ENCODE results near the gene ANTXR1.
A peak's percentile ranks its signal among the peaks of the same experiment; 100 is the strongest.

Gene ANTXR1

GRCh38 chr2:69181806-69182427 lies 168.9 kb downstream of the ANTXR1 start:
- DNase-seq (ENCODE audit: low read depth), result peak; percentile 82

- DNase-seq (ENCODE audit: low read depth), result no peak
Measured at GRCh38 chr2:69183659-69184058, 170.7 kb downstream of the ANTXR1 start.

- DNase-seq (ENCODE audit: low read depth), result no peak
Measured at GRCh38 chr2:69184224-69184623, 171.2 kb downstream of the ANTXR1 start.

GRCh38 chr2:69185807-69186206 lies 172.8 kb downstream of the ANTXR1 start:
- DNase-seq (ENCODE audit: low read depth), result peak; percentile 93

- no peak for DNase-seq (ENCODE audit: low read depth)
Measured at GRCh38 chr2:69186614-69187013, 173.6 kb downstream of the ANTXR1 start.

DNA sequence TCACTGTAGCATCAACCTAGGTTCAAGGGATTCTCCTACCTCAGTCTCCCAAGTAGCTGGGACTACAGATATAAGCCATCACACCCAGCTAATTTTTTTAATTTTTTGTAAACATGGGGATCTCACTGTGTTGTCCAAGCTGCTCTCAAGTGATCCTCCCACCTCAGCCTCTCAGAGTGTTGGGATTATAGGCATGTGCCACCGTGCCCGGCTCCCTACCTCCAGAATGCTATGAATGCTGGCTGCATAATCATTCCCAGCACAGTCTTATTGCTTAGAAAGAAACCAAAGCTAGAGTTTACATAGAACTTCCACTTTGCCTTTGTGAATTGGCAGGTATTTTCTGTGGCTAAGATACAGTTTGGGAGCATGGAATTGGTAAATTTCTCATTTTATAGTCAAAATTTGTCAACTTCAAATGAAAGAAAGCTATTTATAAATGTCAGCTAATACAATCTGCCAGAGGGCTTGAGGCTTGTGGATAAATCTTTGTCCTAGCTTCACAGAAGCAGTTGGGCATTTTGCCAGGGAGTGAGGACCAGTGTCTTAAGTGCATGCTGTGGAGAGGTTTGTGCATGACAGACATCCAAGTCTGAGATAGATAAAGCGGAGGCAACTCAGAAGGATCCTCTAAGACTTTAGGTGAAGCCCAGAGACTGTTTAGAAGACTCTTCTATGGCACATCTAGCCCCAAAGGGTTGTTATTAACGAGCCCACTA lies 175.4 kb downstream of the ANTXR1 start:
- DNase-seq (ENCODE audit: low read depth), result no peak

- no peak for DNase-seq (ENCODE audit: low read depth)
Measured at GRCh38 chr2:69190743-69191404, 177.9 kb downstream of the ANTXR1 start.

GRCh38 chr2:69191634-69192033 lies 178.7 kb downstream of the ANTXR1 start:
- no peak for DNase-seq (ENCODE audit: low read depth)

DNA sequence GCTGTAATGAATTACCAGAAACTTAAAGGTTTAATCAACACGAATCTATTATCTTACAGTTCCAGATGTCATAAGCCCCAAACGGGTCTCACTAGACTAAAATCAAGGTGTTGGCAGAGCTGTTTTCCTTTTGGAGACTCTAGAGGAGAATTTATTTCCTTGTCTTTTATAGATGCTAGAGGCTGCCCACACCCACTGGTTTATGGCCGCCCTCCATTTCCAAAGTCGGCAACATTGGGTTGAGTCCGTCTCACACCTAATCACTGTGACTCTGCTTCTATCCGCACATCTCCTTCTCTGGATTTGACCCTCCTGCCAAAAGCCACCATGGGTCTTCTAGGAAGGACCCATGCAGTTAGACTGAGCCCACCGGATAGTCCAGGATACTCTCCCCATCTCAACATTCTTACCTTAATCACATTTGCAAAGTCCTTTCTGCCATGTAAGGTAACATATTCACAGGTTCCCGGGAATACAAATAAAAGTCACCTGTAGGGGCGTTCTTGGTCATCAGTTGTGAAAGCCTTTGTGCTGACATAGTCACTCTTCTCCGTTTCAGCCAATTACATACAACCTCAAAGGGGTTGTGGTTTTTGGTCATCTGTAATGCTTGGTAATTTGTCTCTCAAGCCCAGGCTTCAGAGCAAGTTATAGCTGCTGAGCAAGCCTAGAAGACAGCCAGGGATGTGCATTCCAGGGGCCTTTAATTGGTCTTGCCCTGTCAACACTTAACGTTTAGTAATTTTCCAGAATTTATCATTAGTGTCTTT lies 179.4 kb downstream of the ANTXR1 start:
- no peak for DNase-seq (ENCODE audit: low read depth)

DNA sequence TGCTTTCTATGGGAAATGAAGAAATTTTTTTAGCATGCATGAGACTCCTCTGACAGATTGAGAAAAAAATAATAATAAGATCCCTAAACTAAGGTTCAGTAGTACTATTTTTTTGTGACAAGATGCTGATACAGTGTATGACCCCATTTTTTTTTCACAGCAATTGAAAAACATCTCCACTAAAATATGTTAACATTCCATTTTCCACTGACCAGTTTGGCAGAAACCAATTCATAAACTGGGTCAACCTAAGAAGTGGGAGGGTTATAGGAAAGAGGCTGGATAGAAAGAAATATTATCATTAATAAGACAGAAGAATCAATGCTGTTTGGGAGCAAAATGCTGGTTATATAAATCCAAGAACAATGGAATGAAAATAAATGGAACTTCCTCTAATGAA lies 182.7 kb downstream of the ANTXR1 start:
- no peak for DNase-seq (ENCODE audit: low read depth)

DNA sequence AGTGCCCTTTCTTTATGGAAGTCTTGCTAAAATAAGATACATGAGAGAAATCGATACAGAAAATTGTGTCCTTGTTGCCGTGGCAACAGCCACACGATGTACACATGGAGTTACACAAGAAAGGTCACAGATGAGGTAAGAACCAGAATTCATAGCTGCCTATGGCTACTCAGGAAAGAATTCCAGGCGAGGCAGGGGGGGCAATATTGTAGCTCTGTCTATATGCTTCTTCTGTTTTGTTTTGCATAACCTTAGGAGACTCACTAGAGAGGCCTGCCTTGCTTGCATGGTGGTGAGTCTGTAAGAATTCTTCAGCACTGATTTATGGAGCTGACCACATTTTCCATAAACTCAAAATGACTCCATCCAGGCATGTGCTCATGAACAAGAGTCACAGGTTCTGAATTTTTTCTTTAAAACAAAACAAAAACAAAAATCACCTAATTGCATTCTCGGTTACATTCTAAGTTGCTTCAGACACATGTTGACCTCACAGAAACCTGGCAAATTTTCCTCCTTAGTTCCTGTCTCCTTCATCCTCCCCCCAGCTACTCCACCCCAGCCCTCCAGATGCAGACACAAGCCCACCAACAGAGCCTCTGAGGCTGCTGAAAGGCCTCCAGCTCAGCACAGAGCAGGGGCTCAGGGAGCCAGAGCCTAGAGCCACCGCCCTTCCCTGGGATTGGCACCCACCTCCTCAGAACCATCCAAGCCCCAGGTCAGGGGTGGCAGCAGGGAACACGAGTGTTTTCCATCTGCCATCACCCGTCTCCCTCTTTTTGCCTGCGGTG lies 183.5 kb downstream of the ANTXR1 start:
- peak; percentile 92 for DNase-seq (ENCODE audit: low read depth)

DNA sequence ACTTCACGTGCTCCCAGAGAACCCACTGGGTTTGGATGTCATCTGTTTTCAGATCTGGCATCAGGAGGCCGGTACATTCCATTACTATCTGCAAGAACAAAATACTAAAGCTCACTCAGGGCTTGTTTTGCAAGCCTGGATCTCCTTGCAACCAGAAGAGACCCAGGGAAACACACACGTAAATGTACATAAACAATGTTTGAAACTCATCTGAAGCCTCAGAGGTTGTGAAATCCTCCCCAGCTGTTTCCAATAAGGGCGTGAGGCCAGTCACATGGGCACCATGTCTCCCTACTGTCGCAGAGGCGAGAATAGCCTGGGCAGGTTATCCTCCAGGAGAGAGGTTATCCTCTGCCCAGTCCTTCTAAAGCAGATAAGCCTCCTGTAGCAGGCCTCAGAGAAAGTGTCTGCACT lies 187.1 kb downstream of the ANTXR1 start:
- no peak for DNase-seq (ENCODE audit: low read depth)

- DNase-seq (ENCODE audit: low read depth), result no peak
Measured at GRCh38 chr2:69201259-69201658, 188.3 kb downstream of the ANTXR1 start.

DNA sequence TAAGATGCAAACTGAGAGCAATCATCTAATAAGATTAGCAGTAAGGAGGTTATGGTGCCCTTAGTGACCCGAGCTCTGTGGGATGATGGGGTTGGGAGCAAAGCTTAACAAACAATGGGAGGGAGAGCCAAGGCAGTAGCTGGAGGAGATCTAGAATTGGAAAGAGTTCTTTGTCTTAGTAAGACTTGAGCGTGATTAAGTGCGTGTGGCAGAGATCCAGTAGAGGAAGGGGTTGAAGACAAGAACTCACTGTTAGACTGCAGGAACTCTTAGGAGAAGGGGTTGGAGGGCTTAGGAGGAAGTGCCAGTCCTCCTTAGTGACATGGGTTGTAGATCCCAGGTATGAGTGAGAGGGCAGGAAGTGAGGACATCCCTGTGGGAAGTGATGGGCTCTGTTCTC lies 189.3 kb downstream of the ANTXR1 start:
- no peak for DNase-seq (ENCODE audit: low read depth)

GRCh38 chr2:69203166-69203985 lies 190.4 kb downstream of the ANTXR1 start:
- DNase-seq (ENCODE audit: low read depth), result no peak

GRCh38 chr2:69204654-69205053 lies 191.7 kb downstream of the ANTXR1 start:
- no peak for DNase-seq (ENCODE audit: low read depth)

- no peak for DNase-seq (ENCODE audit: low read depth)
Measured at GRCh38 chr2:69205076-69205475, 192.1 kb downstream of the ANTXR1 start.

- DNase-seq (ENCODE audit: low read depth), result no peak
Measured at GRCh38 chr2:69205491-69205890, 192.5 kb downstream of the ANTXR1 start.

GRCh38 chr2:69208023-69208595 lies 195.1 kb downstream of the ANTXR1 start:
- DNase-seq (ENCODE audit: low read depth), result peak; percentile 49

GRCh38 chr2:69209482-69209881 lies 196.5 kb downstream of the ANTXR1 start:
- DNase-seq (ENCODE audit: low read depth), result no peak

Data from ELR (cell line).